Common myeloid progenitor, CD34-positive (primary cell): ENCODE measurements around the gene REXO5.

Source experiments
- CTCF ChIA-PET: fragments of 350-600 bp; sonication (Branson Sonifier 250); formaldehyde crosslinking; loops from one replicate; lab custom pipeline; 2021; ENCODE audit warnings: antibody characterized with exemption; lab: Charles Lee
- POLR2A ChIA-PET: fragments of 350-600 bp; sonication (Branson Sonifier 250); formaldehyde crosslinking; loops from one replicate; lab custom pipeline; 2021; ENCODE audit warnings: antibody characterized with exemption; lab: Charles Lee
- DNase-seq, 3 donors: peaks; one replicate each; pipeline versions ENCODE4 v3.0.0 to v3.0.0-alpha.2; 2013
- H3K27ac ChIP-seq, 2 experiments: 1 replicate in 1 of 2; 2 replicates in 1 of 2; pipeline ENCODE4 v1.7.0; 2013; ENCODE audit warnings: inconsistent platforms in 2 of 2, low read length in 2 of 2, mild to moderate bottlenecking in 2 of 2, low read depth in 1 of 2, moderate library complexity in 1 of 2; ENCODE audit not compliant: severe bottlenecking in 2 of 2, insufficient read depth in 1 of 2, poor library complexity in 1 of 2
- H3K27me3 ChIP-seq, 5 experiments: replicated peaks in 2 of 5; 1 replicate in 3 of 5; 2 replicates in 2 of 5; pipeline versions ENCODE4 v1.6.1 to v1.7.0; 2013; ENCODE audit warnings: low read length in 4 of 5, mild to moderate bottlenecking in 2 of 5, moderate library complexity in 2 of 5, inconsistent platforms in 1 of 5; ENCODE audit not compliant: insufficient read depth in 5 of 5, control insufficient read depth in 4 of 5
- H3K36me3 ChIP-seq, 4 experiments: 1 replicate in 2 of 4; 2 replicates in 2 of 4; pipeline versions ENCODE4 v1.6.1 to v1.7.0; 2013; ENCODE audit warnings: low read length in 3 of 4, control low read depth in 1 of 4, mild to moderate bottlenecking in 1 of 4; ENCODE audit not compliant: control insufficient read depth in 4 of 4, insufficient read depth in 4 of 4
- H3K4me1 ChIP-seq, 4 experiments: 1 replicate in 3 of 4; 2 replicates in 1 of 4; pipeline versions ENCODE4 v1.6.1 to v1.7.1; 2013; ENCODE audit warnings: low read length in 3 of 4, mild to moderate bottlenecking in 3 of 4, control low read depth in 1 of 4, inconsistent platforms in 1 of 4, moderate library complexity in 1 of 4; ENCODE audit not compliant: control insufficient read depth in 4 of 4, insufficient read depth in 4 of 4; ENCODE audit errors: control extremely low read depth in 1 of 4
- H3K4me3 ChIP-seq, 7 experiments: 1 replicate in 4 of 7; 2 replicates in 3 of 7; pipeline versions ENCODE4 v1.5.1 to v1.7.0; 2013; ENCODE audit warnings: mild to moderate bottlenecking in 7 of 7, low read length in 6 of 7, moderate library complexity in 6 of 7, inconsistent platforms in 2 of 7, low read depth in 2 of 7, control low read depth in 1 of 7; ENCODE audit not compliant: insufficient read depth in 4 of 7, control insufficient read depth in 1 of 7; ENCODE audit errors: extremely low read depth in 1 of 7
- H3K9me3 ChIP-seq, 5 experiments: 1 replicate in 4 of 5; 2 replicates in 1 of 5; pipeline versions ENCODE4 v1.6.1 to v1.7.1; 2013; ENCODE audit warnings: low read length in 4 of 5, mild to moderate bottlenecking in 2 of 5, inconsistent platforms in 1 of 5, low read depth in 1 of 5, moderate library complexity in 1 of 5; ENCODE audit not compliant: control insufficient read depth in 4 of 5, insufficient read depth in 2 of 5; ENCODE audit errors: control extremely low read depth in 1 of 5
- WGBS: methylation state at CpG from one replicate; pipeline ENCODE4 v1.1.5; 2013; ENCODE audit not compliant: insufficient coverage; 5-methylcytosine and 5-hydroxymethylcytosine counted together

REXO5 gene

GRCh38 chr16:20765732-20766131 lies 40.6 kb upstream of the REXO5 start:
- peaks cover 0 to 35% (median 19%) of the 10 kb centered on the region in 4 experiments for H3K4me1 ChIP-seq
- no peaks in the 10 kb centered on the region for H3K27me3 ChIP-seq
- H3K9me3 ChIP-seq, result peaks cover 0 to 16% (median 5%) of the 10 kb centered on the region in 5 experiments
- H3K36me3 ChIP-seq, result peaks cover 0 to 6% (median under 1%) of the 10 kb centered on the region in 4 experiments
- WGBS, result no CpG with 5 or more reads among the region's 2 CpGs
- ChIA-PET CTCF (interaction anchor here (1.4 to 3.1 kb wide), 3 partner anchors 10 to 125 kb away, joined by 3 to 9 read pairs (median 8); no protein-coding TSS in a partner anchor), POLR2A (no interaction called here)
- H3K27ac ChIP-seq, result peak overlapping the region in 1 of 2 experiments; percentile 55
- no peak for DNase-seq
- H3K4me3 ChIP-seq, result peak overlapping the region in 1 of 7 experiments; percentile 51

DNA sequence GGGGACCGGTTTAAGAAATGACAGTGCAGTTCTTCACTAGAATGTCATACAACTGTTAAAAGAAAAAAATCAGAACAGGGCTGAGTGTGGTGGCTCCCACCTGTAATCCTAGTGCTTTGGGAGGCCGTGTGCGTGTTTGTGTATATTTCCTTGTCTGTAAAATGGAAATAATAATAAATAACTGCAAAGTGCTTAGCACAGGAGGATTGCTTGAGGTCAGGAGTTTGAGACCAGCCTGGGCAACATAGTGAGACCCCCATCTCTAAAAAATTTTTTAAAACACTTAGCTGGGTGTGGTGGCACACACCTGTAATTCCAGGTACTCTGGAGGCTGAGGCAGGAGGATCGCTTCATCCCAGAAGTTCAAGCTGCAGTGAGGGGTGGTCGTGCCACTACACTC lies 40.0 kb upstream of the REXO5 start:
- ChIA-PET CTCF (interaction anchor here (1.4 to 3.1 kb wide), 2 partner anchors 21 to 125 kb away, joined by 3 to 9 read pairs; no protein-coding TSS in a partner anchor), POLR2A (no interaction called here)
- Histone ChIP-seq H3K4me1 (peaks cover 0 to 35% (median 19%) of the 10 kb centered on the region in 4 experiments), H3K4me3 (no peak overlapping the region), H3K9me3 (peaks cover 0 to 12% (median 3%) of the 10 kb centered on the region in 5 experiments), H3K27me3 (no peaks in the 10 kb centered on the region), H3K36me3 (peaks cover 0 to 8% (median under 1%) of the 10 kb centered on the region in 4 experiments), H3K27ac (no peak overlapping the region)
- DNase-seq, result no peak
- no CpG with 5 or more reads among the region's 5 CpGs for WGBS

GRCh38 chr16:20767577-20767976 lies 38.8 kb upstream of the REXO5 start:
- DNase-seq, result no peak
- Histone ChIP-seq H3K27me3 (no peaks in the 10 kb centered on the region), H3K36me3 (peaks cover 0 to 8% (median under 1%) of the 10 kb centered on the region in 4 experiments), H3K4me3 (no peak overlapping the region), H3K27ac (no peak overlapping the region), H3K9me3 (no peaks in the 10 kb centered on the region), H3K4me1 (peaks cover 0 to 35% (median 19%) of the 10 kb centered on the region in 4 experiments)
- POLR2A ChIA-PET, result no interaction called here
- CTCF ChIA-PET, result no interaction called here

- ChIA-PET POLR2A (no interaction called here), CTCF (no interaction called here)
- H3K4me3 ChIP-seq, result no peak overlapping the region
- no peaks in the 10 kb centered on the region for H3K27me3 ChIP-seq
- H3K4me1 ChIP-seq, result peaks cover 0 to 34% (median 19%) of the 10 kb centered on the region in 4 experiments
- no peak overlapping the region for H3K27ac ChIP-seq
- 100% methylated on average over 1 of the region's 1 CpG for WGBS
- no peaks in the 10 kb centered on the region for H3K9me3 ChIP-seq
- DNase-seq, result no peak
- peaks cover 0 to 8% (median under 1%) of the 10 kb centered on the region in 4 experiments for H3K36me3 ChIP-seq
Observed at GRCh38 chr16:20768121-20768520, 38.2 kb upstream of the REXO5 start.

- H3K9me3 ChIP-seq, result no peaks in the 10 kb centered on the region
- DNase-seq, result no peak
- WGBS, result 67% methylated on average over 1 of the region's 1 CpG
- H3K27me3 ChIP-seq, result no peaks in the 10 kb centered on the region
- H3K4me1 ChIP-seq, result peaks cover 0 to 29% (median 14%) of the 10 kb centered on the region in 4 experiments
- H3K4me3 ChIP-seq, result no peak overlapping the region
- ChIA-PET CTCF (no interaction called here), POLR2A (no interaction called here)
- peaks cover 0 to 8% (median under 1%) of the 10 kb centered on the region in 4 experiments for H3K36me3 ChIP-seq
- no peak overlapping the region for H3K27ac ChIP-seq
Observed at GRCh38 chr16:20768818-20769217, 37.5 kb upstream of the REXO5 start.

DNA sequence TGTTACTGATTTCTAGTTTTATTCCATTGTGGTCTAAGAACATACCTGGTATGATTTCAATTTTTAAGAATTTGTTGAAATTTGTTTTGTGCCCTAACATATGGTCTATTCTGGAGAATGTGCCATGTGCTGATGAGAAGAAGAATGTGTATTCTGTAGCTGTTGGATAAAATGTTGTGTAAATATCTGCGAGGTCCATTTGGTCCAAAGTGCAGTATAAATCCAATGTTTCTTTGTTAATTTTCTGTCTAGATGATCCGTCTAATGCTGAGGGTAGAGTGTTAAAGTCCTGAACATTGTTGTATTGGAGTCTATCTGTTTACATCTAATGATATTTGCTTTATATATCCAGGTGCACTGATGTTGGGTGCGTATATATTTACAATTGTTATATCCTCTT lies 32.6 kb upstream of the REXO5 start:
- 100% methylated on average over 1 of the region's 3 CpGs for WGBS
- ChIA-PET CTCF (interaction anchor here (1.3 to 8.8 kb wide), 5 partner anchors 9 to 33 kb away, joined by 4 to 67 read pairs (median 8); partner anchors contain the start of genes ACSM3, ERI2 and REXO5), POLR2A (interaction anchor here (0.6 kb wide), 1 partner anchor 100 kb away, joined by 4 read pairs; no protein-coding TSS in a partner anchor)
- Histone ChIP-seq H3K4me1 (peaks cover 0 to 7% (median 0%) of the 10 kb centered on the region in 4 experiments), H3K9me3 (no peaks in the 10 kb centered on the region), H3K4me3 (no peak overlapping the region), H3K27ac (no peak overlapping the region), H3K27me3 (no peaks in the 10 kb centered on the region), H3K36me3 (peaks cover 6 to 30% (median 9%) of the 10 kb centered on the region in 4 experiments)
- DNase-seq, result no peak

DNA sequence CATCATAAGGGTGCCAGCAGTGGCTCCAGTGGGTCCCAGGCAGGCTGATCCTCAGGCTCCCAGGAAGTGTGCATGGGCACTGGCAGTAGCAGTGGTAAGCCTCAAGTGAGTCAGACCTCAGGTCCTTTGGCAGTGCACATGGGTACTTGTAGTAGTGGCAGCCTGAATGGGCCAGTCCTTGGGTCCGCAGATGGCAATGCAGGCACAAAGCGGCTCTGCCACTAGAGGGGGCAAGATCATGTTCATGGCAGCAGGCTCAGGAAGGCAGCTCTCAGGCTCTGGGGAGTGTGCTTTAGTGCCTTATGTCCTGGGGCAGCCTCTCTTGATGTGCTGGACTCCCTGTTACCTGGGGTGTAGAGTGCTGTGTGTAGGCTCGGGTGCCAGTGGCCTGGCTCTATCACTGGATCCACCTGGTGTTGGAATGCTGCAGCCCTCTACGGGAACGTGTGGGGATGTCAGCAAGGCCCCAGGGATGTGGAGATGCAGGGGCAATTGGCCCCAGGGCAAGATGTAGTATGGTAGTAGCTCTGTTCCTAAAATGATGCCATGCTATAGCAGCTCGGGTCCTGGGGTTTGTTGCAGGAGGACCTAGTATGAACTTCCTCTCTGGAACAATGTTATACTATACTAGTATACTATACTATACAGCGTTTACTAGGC lies 31.5 kb upstream of the REXO5 start:
- DNase-seq, result peak; percentile 72 to 86 (median 80)
- POLR2A ChIA-PET, result no interaction called here
- WGBS, result 86% methylated on average over 5 of the region's 7 CpGs

More for the DNA sequence above, 31.5 kb upstream of the REXO5 start:
- Histone ChIP-seq H3K4me3 (no peak overlapping the region), H3K27ac (no peak overlapping the region), H3K27me3 (no peaks in the 10 kb centered on the region), H3K4me1 (peaks cover 0 to 5% (median 0%) of the 10 kb centered on the region in 4 experiments), H3K9me3 (no peaks in the 10 kb centered on the region), H3K36me3 (peaks cover 6 to 38% (median 9%) of the 10 kb centered on the region in 4 experiments)
- CTCF ChIA-PET, result interaction anchor here (0.7 to 8.8 kb wide), 12 partner anchors 10 to 503 kb away, joined by 3 to 67 read pairs (median 4); partner anchors contain the start of genes ACSM3, ERI2 and REXO5
